D721Med (cell line): ENCODE data around the gene SPOCD1.

Experiments
- DNase-seq: peaks from one replicate; pipeline ENCODE4 v3.0.0; 2011; ENCODE audit warnings: low spot score; ENCODE audit not compliant: insufficient read length
- FAIRE-seq: peaks from 2 replicates; lab custom pipeline; 2011; peaks lifted over from hg19 to GRCh38; lab: Jason Lieb, UNC
- CTCF ChIP-seq: IDR thresholded peaks from 2 replicates; pipeline ENCODE4 v1.5.1; 2012; ENCODE audit warnings: mild to moderate bottlenecking, control low read depth; ENCODE audit not compliant: insufficient read depth; ENCODE audit errors: missing control alignments

SPOCD1 gene

GRCh38 chr1:31765516-31765915, 50.3 kb downstream of the SPOCD1 start:
- DNase-seq = no peak
- TF ChIP-seq CTCF = no peak
- FAIRE-seq = no peak

GRCh38 chr1:31765041-31765467, 50.8 kb downstream of the SPOCD1 start:
- DNase-seq (no peak), FAIRE-seq (no peak)
- TF ChIP-seq CTCF = peak; percentile 50

DNA sequence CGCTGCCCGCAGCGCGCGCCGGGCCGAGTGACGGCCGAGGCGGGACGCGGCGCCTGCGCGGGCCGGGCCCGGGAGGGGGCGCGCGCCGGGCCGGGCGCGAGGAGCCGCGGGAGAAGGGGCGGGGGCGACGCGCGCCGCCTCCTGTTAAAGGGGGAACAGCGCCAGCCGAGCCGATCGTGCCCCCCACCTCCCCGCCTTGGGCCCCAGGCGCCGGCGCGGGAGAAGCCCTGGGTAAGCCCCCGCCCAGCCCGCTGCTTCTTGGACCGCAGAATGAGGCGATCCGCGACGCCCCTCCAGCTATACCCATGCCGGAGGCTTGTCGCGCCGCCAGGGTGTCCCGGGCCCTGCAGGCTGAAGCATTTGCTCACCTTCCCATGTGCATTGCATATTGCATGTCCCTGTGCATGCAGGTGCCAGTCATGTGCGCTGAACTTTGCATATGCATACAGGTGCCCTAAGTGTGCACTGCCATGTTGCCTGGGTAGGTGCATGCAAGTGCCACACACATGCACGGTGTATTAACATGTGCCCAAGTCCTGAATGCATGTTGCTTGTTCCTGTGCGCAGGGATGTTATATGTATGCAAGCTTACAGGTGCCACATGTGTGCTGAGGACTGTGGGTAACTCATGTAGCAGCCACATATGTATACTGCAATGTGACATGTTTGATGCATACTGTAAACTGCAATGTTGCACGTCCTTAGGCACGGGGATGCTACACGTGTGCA, 51.3 kb downstream of the SPOCD1 start, which contains the start of gene ADGRB2:
Gene ADGRB2 (minus strand): TSS at position 29 of the 729 bp plus-strand sequence. CDS start 7,119 bp downstream, outside the sequence.
- DNase-seq = no peak
- peak; percentile 7 for TF ChIP-seq CTCF
- no peak for FAIRE-seq

- no peak for TF ChIP-seq CTCF
- no peak for DNase-seq
- no peak for FAIRE-seq
Measured at GRCh38 chr1:31763671-31764311, 52.0 kb downstream of the SPOCD1 start.

DNA sequence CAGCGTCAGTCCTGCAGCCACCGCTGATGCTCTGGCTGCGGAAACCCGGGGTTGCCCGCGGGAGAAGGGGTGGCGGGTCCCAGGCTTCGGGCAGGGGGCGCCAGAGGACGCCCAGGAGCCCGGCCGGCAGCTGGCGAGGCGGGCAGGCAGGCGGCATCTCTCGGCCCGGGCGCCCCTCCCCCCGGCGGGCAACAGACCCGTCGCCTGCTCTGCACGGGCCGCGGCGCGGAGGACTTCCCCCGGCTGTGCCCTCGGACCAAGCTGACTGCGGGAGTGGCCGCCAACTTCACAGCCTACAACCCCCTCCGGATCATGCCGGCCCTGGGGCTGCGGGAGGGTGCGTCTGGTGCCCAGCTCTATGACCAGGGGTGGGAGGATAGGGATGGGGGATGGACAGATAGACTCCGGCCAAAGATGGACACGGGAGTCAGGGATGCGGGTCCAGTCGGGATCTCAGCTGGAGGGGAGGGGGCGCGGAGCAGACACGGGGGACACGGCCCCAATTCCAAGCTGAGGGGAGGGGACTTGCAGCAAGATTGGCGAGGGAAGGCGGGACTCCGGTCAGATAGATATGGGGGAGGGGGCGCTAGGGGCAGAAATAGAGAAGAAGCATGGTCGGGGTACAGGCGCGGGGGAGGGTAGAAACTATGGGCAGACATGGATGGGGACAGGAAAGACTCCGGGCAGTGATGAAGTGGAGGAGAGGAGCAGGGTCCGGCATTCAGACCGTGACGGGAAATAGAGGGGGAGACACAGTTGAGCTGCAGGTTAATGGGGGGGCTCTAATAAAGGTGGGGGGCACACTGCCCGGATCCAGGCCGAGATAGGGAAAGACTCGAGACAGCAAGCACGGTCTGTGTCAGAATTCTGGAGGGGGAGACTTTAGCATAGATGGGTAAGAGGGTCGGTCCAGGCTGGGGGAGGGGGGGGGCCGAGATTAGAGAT, 52.8 kb downstream of the SPOCD1 start:
- DNase-seq = peak; percentile 83
- FAIRE-seq = no peak
- peak; percentile 60 for TF ChIP-seq CTCF

DNA sequence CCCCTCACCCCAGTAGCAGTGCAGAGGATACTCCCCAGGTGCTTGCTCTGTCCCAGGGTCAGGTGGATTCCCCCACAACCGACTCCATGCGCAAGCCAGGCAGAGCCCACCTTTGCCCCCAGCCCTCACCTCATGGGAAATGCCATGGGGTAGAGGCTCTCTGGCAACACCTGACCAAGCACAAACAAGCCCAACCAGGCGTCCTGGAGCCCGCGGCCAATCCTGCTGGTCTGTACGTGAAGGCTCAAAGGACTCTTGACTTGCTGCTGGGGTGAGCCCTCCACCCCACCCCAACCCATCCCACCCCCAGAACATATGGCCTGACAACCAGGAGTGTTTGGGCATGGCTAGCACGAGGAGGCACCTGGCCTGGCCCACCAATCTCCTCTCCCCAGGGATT, 53.5 kb downstream of the SPOCD1 start:
- no peak for TF ChIP-seq CTCF
- no peak for DNase-seq
- no peak for FAIRE-seq
